ENCODE results near the gene DNASE2.
"Not testable (repeated sequence)": the region's sequence is repeated elsewhere in the genome, so short reads cannot be mapped to it uniquely, and the experiment has no call there.

The DNASE2 gene

GRCh38 chr19:12881172-12881808, at the start of gene DNASE2:
DNASE2 (minus strand) TSS chr19:12881449; CDS start chr19:12881375, 74 bp downstream.
- DNase-seq (ENCODE audit: low read depth) = peak; percentile 92

- no peak for DNase-seq (ENCODE audit: low read depth)
Observed at GRCh38 chr19:12930002-12930645, 48.9 kb upstream of the DNASE2 start.

GRCh38 chr19:12924621-12925310, 43.5 kb upstream of the DNASE2 start:
- DNase-seq (ENCODE audit: low read depth) = no peak

- no peak for DNase-seq (ENCODE audit: low read depth)
Observed at GRCh38 chr19:12922959-12923358, 41.7 kb upstream of the DNASE2 start.

- DNase-seq (ENCODE audit: low read depth) = no peak
Observed at GRCh38 chr19:12921047-12921446, 39.8 kb upstream of the DNASE2 start.

- DNase-seq (ENCODE audit: low read depth) = no peak
Observed at GRCh38 chr19:12918253-12918652, 37.0 kb upstream of the DNASE2 start.

- DNase-seq (ENCODE audit: low read depth) = not testable (repeated sequence)
Observed at GRCh38 chr19:12915860-12916259, 34.6 kb upstream of the DNASE2 start.

GRCh38 chr19:12913851-12914690, 32.8 kb upstream of the DNASE2 start:
- peak; percentile 11 for DNase-seq (ENCODE audit: low read depth)

- DNase-seq (ENCODE audit: low read depth) = peak; percentile 54
Observed at GRCh38 chr19:12913011-12913561, 31.8 kb upstream of the DNASE2 start.

GRCh38 chr19:12912571-12912970, 31.3 kb upstream of the DNASE2 start:
- DNase-seq (ENCODE audit: low read depth) = no peak

GRCh38 chr19:12907166-12907565, 25.9 kb upstream of the DNASE2 start:
- DNase-seq (ENCODE audit: low read depth) = no peak

GRCh38 chr19:12899891-12900518, 18.8 kb upstream of the DNASE2 start:
- no peak for DNase-seq (ENCODE audit: low read depth)

- DNase-seq (ENCODE audit: low read depth) = no peak
Observed at GRCh38 chr19:12896460-12896859, 15.2 kb upstream of the DNASE2 start.

- DNase-seq (ENCODE audit: low read depth) = no peak
Observed at GRCh38 chr19:12893582-12893981, 12.3 kb upstream of the DNASE2 start.

- no peak for DNase-seq (ENCODE audit: low read depth)
Observed at GRCh38 chr19:12891553-12892021, 10.3 kb upstream of the DNASE2 start.

GRCh38 chr19:12890787-12891552, 9.7 kb upstream of the DNASE2 start, which contains the start of gene GCDH:
GCDH (plus strand) TSS chr19:12891160; CDS start chr19:12891305, 145 bp downstream.
- peak; percentile 99 for DNase-seq (ENCODE audit: low read depth)

- not testable (repeated sequence) for DNase-seq (ENCODE audit: low read depth)
Observed at GRCh38 chr19:12890299-12890786, 9.1 kb upstream of the DNASE2 start.

GRCh38 chr19:12888006-12888603, 6.9 kb upstream of the DNASE2 start:
- DNase-seq (ENCODE audit: low read depth) = no peak

- no peak for DNase-seq (ENCODE audit: low read depth)
Observed at GRCh38 chr19:12886969-12887747, 5.9 kb upstream of the DNASE2 start, which contains the start of gene KLF1. KLF1 (minus strand) TSS chr19:12887201; CDS start chr19:12887140, 61 bp downstream.
